NCI-H460 (cell line): ENCODE results near the gene SERPINE2. TPM values are rescaled to one million over a fixed set of nuclear protein-coding genes. Genes with fewer than 3 reads are reported as not detected.
"Not testable (repeated sequence)": the region's sequence is repeated elsewhere in the genome, so short reads cannot be mapped to it uniquely, and the experiment has no call there.

Experiments used
- DNase-seq: peaks from one replicate; pipeline ENCODE4 v3.0.0-alpha.2; 2016; ENCODE audit warnings: low read depth; ENCODE audit errors: extremely low read depth
- total RNA-seq: library from RNA; depleted of rRNA; stranded (reverse); fragments of >200 nt; shearing (Covaris generic); gene quantifications from 2 replicates; pipeline ENCODE4 v1.2.3, GENCODE V29; 2014

SERPINE2 gene
- total RNA-seq, 1 experiment from 2014 or later, result 318 TPM

- no peak for DNase-seq
These were observed 22.1 kb downstream of the SERPINE2 start for GRCh38 chr2:224016963-224017362.

- no peak for DNase-seq
These were observed 24.8 kb downstream of the SERPINE2 start for GRCh38 chr2:224014336-224014735.

GRCh38 chr2:224011837-224012236, 27.2 kb downstream of the SERPINE2 start:
- no peak for DNase-seq

GRCh38 chr2:224009605-224010315, 29.3 kb downstream of the SERPINE2 start:
- DNase-seq, result no peak

- DNase-seq, result no peak
These were observed 30.3 kb downstream of the SERPINE2 start for GRCh38 chr2:224008702-224009261.

- no peak for DNase-seq
These were observed 34.9 kb downstream of the SERPINE2 start for GRCh38 chr2:224004105-224004695.

- not testable (repeated sequence) for DNase-seq
These were observed 38.4 kb downstream of the SERPINE2 start for GRCh38 chr2:224000662-224001061.

GRCh38 chr2:223999862-224000261, 39.2 kb downstream of the SERPINE2 start:
- DNase-seq, result no peak

GRCh38 chr2:223998948-223999347, 40.1 kb downstream of the SERPINE2 start:
- no peak for DNase-seq

GRCh38 chr2:223997938-223998337, 41.1 kb downstream of the SERPINE2 start:
- no peak for DNase-seq

GRCh38 chr2:223996391-223996790, 42.7 kb downstream of the SERPINE2 start:
- DNase-seq, result no peak

GRCh38 chr2:223995569-223995968, 43.5 kb downstream of the SERPINE2 start:
- peak; percentile 89 for DNase-seq

GRCh38 chr2:223994562-223995162, 44.4 kb downstream of the SERPINE2 start:
- no peak for DNase-seq

- peak; percentile 86 for DNase-seq
These were observed 45.4 kb downstream of the SERPINE2 start for GRCh38 chr2:223993634-223994232.

GRCh38 chr2:223991611-223992010, 47.5 kb downstream of the SERPINE2 start:
- DNase-seq, result no peak

GRCh38 chr2:223989856-223990232, 49.2 kb downstream of the SERPINE2 start:
- DNase-seq, result no peak

GRCh38 chr2:223989206-223989855, 49.8 kb downstream of the SERPINE2 start:
- DNase-seq, result no peak

GRCh38 chr2:223981241-223981640, 57.8 kb downstream of the SERPINE2 start:
- DNase-seq, result no peak

GRCh38 chr2:223980803-223981202, 58.3 kb downstream of the SERPINE2 start:
- DNase-seq, result no peak

- no peak for DNase-seq
These were observed 58.7 kb downstream of the SERPINE2 start for GRCh38 chr2:223980397-223980735.
